SU-DHL-6 (cell line): ENCODE results near the gene SERTAD3.

ENCODE experiments used
- EZH2phosphoT487 ChIP-seq: fragments of 200-600 bp; sonication (generic), shearing (Covaris generic); conservative IDR thresholded peaks from 2 replicates; pipeline ENCODE4 v1.6.1; 2018; ENCODE audit warnings: mild to moderate bottlenecking, antibody characterized with exemption, low read length, moderate library complexity, mixed read lengths
- TF ChIP-seq, protein P1 (sequence below): fragments of 200-600 bp; sonication (generic); IDR thresholded peaks from one replicate; pipeline ENCODE4 v1.5.1; 2017; ENCODE audit warnings: antibody characterized with exemption, mild to moderate bottlenecking, low read length, moderate library complexity; ENCODE audit not compliant: insufficient read depth, poor library complexity, severe bottlenecking

GRCh38 chr19:40433391-40434216, 10.5 kb downstream of the SERTAD3 start:
- TF ChIP-seq, protein P1, sequence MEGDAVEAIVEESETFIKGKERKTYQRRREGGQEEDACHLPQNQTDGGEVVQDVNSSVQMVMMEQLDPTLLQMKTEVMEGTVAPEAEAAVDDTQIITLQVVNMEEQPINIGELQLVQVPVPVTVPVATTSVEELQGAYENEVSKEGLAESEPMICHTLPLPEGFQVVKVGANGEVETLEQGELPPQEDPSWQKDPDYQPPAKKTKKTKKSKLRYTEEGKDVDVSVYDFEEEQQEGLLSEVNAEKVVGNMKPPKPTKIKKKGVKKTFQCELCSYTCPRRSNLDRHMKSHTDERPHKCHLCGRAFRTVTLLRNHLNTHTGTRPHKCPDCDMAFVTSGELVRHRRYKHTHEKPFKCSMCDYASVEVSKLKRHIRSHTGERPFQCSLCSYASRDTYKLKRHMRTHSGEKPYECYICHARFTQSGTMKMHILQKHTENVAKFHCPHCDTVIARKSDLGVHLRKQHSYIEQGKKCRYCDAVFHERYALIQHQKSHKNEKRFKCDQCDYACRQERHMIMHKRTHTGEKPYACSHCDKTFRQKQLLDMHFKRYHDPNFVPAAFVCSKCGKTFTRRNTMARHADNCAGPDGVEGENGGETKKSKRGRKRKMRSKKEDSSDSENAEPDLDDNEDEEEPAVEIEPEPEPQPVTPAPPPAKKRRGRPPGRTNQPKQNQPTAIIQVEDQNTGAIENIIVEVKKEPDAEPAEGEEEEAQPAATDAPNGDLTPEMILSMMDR, result no peak
- TF ChIP-seq EZH2phosphoT487, result no peak
